K562 (cell line): Measurements from ENCODE around the gene SMAD3. TPM values are rescaled to one million over a fixed set of nuclear protein-coding genes. Genes with fewer than 3 reads are reported as not detected.

Experiments
- BHLHE40 ChIP-seq: IDR thresholded peaks from 2 replicates; pipeline ENCODE4 v1.6.1; 2011; ENCODE audit warnings: low read length, improper control_type of control experiment
- BMI1 ChIP-seq: fragments of 150-350 bp; IDR thresholded peaks from 2 replicates; pipeline ENCODE4 v1.6.1; 2014; ENCODE audit warnings: low read length
- IRF2 ChIP-seq: sonication (generic); formaldehyde crosslinking; IDR thresholded peaks from 2 replicates; pipeline ENCODE4 v1.8.1; 2022; ENCODE audit warnings: mild to moderate bottlenecking, missing genetic modification reagents
- JUND ChIP-seq, 2 experiments: IDR thresholded peaks; 2 replicates in 1 of 2; 3 replicates in 1 of 2; pipeline ENCODE4 v1.6.1; 2011; ENCODE audit warnings: borderline replicate concordance in 2 of 2, low read depth in 2 of 2, low read length in 2 of 2, improper control_type of control experiment in 1 of 2, missing biosample characterization in 1 of 2, missing genetic modification characterization in 1 of 2, missing genetic modification reagents in 1 of 2
- NRF1 ChIP-seq, 2 experiments: fragments of 450-650 bp; IDR thresholded peaks in 1 of 2; conservative IDR thresholded peaks in 1 of 2; 2 replicates each; pipeline ENCODE4 v1.6.1; 2014; ENCODE audit warnings: mild to moderate bottlenecking in 2 of 2
- PKNOX1 ChIP-seq: fragments of 450-650 bp; IDR thresholded peaks from 2 replicates; pipeline ENCODE4 v1.6.1; 2016
- SAP30 ChIP-seq: fragments of 200-600 bp; sonication (generic); IDR thresholded peaks from 2 replicates; pipeline ENCODE4 v1.6.1; 2012; ENCODE audit warnings: borderline replicate concordance, low read depth, mild to moderate bottlenecking, moderate library complexity, low read length, control low read depth, inconsistent platforms; ENCODE audit not compliant: insufficient read depth, poor library complexity, severe bottlenecking
- ZNF140 ChIP-seq: fragments of 250-450 bp; sonication (Bioruptor Pico); IDR thresholded peaks from 2 replicates; pipeline ENCODE4 v1.8.0; 2021; ENCODE audit warnings: moderate library complexity, mild to moderate bottlenecking, inconsistent platforms
- ZNF143 ChIP-seq: sonication (generic); formaldehyde crosslinking; IDR thresholded peaks from 2 replicates; pipeline ENCODE4 v1.9.0; 2022; ENCODE audit warnings: mild to moderate bottlenecking, missing genetic modification reagents
- ZNF24 ChIP-seq: fragments of 450-650 bp; IDR thresholded peaks from 2 replicates; pipeline ENCODE4 v1.6.1; 2016
- ZNF644 ChIP-seq: fragments of 200-800 bp; sonication (Bioruptor generic); IDR thresholded peaks from 2 replicates; pipeline ENCODE4 v1.6.1; 2016; ENCODE audit warnings: low read depth, missing genetic modification characterization, missing compliant biosample characterization
- polyA plus RNA-seq, 8 experiments: library from polyadenylated mRNA; depleted of rRNA in 4 of 8; stranded (reverse) in 5 of 8; unstranded in 3 of 8; fragments of >200 nt; fragmentation: Nextera tagmentation in 2 of 8; fragmentation: Illumina TruSeq in 1 of 8; extraction: Ambion mirVana in 2 of 8; extraction: Trizol in 1 of 8; gene quantifications; 2 replicates each; pipeline versions ENCODE4 v1.2.1 to v1.2.3, GENCODE V29; 2011 to 2014; ENCODE audit warnings: inconsistent platforms in 1 of 8, missing spikeins in 1 of 8
- total RNA-seq, 7 experiments: library from RNA; depleted of rRNA in 6 of 7; stranded (reverse); fragments of >200 nt in 6 of 7; fragmentation: Illumina TruSeq in 2 of 7; extraction: Trizol in 2 of 7; gene quantifications; 2 replicates each; pipeline versions ENCODE4 v1.2.1 to v1.2.3, GENCODE V29; 2011 to 2021; ENCODE audit warnings: low replicate concordance in 1 of 7
- TF ChIP-seq, protein P1 (sequence below): fragments of 450-650 bp; IDR thresholded peaks from 2 replicates; pipeline ENCODE4 v1.6.1; 2016; ENCODE audit warnings: mild to moderate bottlenecking, moderate library complexity

The SMAD3 gene
- total and polyA plus RNA-seq, 9 of the 15 experiments (the other 6 are each of a cell fraction or from before 2014, with no cell fraction given): 4.3 to 39.2 (median 11.1) TPM

DNA sequence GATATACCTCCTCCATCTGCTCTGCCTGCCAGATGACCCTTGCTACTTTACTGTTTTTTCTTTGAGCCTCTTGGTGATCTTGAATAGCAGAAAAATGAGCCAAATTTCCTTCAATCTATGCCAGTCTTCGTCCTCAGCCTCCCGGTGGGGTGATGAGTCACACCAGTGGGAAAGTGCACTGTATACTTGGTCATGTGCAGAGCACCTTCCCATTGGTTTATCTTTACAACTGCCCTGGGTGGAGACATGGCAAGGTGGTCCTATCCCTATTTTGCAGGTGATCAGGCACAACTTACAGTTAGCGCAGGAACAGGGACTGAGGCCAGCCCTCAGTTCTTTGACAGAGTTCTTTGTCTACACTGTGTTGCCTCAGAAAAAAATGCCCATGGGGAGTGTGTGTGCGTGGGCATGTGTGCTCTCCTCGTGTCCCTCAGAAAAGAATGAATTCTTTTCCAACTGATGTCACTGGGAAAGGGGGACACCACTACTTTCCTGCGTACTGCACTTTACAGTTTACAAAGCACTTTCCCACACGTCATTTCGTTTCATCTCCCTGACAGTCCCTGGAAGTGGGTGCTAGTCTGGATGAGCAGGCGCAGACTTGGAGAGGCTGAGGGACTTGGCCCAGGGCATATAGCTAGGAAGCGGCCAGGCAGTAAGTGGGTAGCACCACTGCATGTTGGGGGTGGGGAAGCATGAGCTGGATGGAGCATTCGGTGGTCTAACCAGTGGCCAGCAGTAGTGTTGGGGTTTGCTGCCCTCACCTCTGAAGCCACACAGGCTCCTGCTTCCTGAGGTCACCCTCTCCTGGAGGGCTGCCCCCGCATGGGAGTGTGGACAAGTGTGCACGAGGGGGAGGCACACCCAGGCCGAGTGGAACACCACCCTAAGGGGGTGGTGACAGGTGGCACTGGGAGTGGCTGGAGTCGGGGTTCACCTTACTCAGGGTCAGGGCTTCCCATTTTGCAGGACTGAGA, 24.1 kb downstream of the SMAD3 start (continued):
- TF ChIP-seq ZNF644: 0 out of 2 replicates have a peak, but pooled peaks have one; percentile 38
- TF ChIP-seq SAP30: no peak
- peak; percentile 77 for TF ChIP-seq BHLHE40
- TF ChIP-seq ZNF24: no peak
- peak; percentile 9 to 30; a peak in 2 of 4 replicates for TF ChIP-seq NRF1 (conservative IDR thresholded peaks at IDR 0.05 in 1 of 2, IDR thresholded peaks at IDR 0.05 in 1 of 2)
- TF ChIP-seq BMI1: no peak
- peak; percentile 83 for TF ChIP-seq JUND (IDR thresholded peaks at IDR 0.05; ENCODE audit: borderline replicate concordance, low read depth, low read length)
- peak; percentile 81; the same call in 2 of the 3 replicates for TF ChIP-seq JUND (tag; IDR thresholded peaks at IDR 0.05; ENCODE audit: borderline replicate concordance, low read depth, low read length)
- no peak for TF ChIP-seq ZNF143 (CRISPR knock-in tag)
- 0 out of 2 replicates have a peak, but pooled peaks have one; percentile 32 for TF ChIP-seq PKNOX1
- TF ChIP-seq, protein P1, sequence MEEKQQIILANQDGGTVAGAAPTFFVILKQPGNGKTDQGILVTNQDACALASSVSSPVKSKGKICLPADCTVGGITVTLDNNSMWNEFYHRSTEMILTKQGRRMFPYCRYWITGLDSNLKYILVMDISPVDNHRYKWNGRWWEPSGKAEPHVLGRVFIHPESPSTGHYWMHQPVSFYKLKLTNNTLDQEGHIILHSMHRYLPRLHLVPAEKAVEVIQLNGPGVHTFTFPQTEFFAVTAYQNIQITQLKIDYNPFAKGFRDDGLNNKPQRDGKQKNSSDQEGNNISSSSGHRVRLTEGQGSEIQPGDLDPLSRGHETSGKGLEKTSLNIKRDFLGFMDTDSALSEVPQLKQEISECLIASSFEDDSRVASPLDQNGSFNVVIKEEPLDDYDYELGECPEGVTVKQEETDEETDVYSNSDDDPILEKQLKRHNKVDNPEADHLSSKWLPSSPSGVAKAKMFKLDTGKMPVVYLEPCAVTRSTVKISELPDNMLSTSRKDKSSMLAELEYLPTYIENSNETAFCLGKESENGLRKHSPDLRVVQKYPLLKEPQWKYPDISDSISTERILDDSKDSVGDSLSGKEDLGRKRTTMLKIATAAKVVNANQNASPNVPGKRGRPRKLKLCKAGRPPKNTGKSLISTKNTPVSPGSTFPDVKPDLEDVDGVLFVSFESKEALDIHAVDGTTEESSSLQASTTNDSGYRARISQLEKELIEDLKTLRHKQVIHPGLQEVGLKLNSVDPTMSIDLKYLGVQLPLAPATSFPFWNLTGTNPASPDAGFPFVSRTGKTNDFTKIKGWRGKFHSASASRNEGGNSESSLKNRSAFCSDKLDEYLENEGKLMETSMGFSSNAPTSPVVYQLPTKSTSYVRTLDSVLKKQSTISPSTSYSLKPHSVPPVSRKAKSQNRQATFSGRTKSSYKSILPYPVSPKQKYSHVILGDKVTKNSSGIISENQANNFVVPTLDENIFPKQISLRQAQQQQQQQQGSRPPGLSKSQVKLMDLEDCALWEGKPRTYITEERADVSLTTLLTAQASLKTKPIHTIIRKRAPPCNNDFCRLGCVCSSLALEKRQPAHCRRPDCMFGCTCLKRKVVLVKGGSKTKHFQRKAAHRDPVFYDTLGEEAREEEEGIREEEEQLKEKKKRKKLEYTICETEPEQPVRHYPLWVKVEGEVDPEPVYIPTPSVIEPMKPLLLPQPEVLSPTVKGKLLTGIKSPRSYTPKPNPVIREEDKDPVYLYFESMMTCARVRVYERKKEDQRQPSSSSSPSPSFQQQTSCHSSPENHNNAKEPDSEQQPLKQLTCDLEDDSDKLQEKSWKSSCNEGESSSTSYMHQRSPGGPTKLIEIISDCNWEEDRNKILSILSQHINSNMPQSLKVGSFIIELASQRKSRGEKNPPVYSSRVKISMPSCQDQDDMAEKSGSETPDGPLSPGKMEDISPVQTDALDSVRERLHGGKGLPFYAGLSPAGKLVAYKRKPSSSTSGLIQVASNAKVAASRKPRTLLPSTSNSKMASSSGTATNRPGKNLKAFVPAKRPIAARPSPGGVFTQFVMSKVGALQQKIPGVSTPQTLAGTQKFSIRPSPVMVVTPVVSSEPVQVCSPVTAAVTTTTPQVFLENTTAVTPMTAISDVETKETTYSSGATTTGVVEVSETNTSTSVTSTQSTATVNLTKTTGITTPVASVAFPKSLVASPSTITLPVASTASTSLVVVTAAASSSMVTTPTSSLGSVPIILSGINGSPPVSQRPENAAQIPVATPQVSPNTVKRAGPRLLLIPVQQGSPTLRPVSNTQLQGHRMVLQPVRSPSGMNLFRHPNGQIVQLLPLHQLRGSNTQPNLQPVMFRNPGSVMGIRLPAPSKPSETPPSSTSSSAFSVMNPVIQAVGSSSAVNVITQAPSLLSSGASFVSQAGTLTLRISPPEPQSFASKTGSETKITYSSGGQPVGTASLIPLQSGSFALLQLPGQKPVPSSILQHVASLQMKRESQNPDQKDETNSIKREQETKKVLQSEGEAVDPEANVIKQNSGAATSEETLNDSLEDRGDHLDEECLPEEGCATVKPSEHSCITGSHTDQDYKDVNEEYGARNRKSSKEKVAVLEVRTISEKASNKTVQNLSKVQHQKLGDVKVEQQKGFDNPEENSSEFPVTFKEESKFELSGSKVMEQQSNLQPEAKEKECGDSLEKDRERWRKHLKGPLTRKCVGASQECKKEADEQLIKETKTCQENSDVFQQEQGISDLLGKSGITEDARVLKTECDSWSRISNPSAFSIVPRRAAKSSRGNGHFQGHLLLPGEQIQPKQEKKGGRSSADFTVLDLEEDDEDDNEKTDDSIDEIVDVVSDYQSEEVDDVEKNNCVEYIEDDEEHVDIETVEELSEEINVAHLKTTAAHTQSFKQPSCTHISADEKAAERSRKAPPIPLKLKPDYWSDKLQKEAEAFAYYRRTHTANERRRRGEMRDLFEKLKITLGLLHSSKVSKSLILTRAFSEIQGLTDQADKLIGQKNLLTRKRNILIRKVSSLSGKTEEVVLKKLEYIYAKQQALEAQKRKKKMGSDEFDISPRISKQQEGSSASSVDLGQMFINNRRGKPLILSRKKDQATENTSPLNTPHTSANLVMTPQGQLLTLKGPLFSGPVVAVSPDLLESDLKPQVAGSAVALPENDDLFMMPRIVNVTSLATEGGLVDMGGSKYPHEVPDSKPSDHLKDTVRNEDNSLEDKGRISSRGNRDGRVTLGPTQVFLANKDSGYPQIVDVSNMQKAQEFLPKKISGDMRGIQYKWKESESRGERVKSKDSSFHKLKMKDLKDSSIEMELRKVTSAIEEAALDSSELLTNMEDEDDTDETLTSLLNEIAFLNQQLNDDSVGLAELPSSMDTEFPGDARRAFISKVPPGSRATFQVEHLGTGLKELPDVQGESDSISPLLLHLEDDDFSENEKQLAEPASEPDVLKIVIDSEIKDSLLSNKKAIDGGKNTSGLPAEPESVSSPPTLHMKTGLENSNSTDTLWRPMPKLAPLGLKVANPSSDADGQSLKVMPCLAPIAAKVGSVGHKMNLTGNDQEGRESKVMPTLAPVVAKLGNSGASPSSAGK: peak; percentile 91
- TF ChIP-seq IRF2: no peak
- no peak for TF ChIP-seq ZNF140 (CRISPR knock-in tag)
